Osteocyte (in vitro differentiated cells): Measurements from ENCODE around the gene PLA2G2C. TPM values are rescaled to one million over a fixed set of nuclear protein-coding genes. Genes with fewer than 3 reads are reported as not detected.

Experiments
- DNase-seq: peaks from one replicate; pipeline ENCODE4 v3.0.0; 2021; ENCODE audit warnings: mixed read lengths; ENCODE audit not compliant: unreplicated experiment; ENCODE audit errors: extremely low spot score
- H3K27ac Mint-ChIP-seq: one replicate; pipeline ENCODE4 v1.8.0; 2021; ENCODE audit warnings: mild to moderate bottlenecking, mixed read lengths; ENCODE audit not compliant: unreplicated experiment
- H3K27me3 Mint-ChIP-seq: one replicate; pipeline ENCODE4 v1.8.0; 2021; ENCODE audit warnings: mixed read lengths; ENCODE audit not compliant: unreplicated experiment
- H3K36me3 Mint-ChIP-seq: one replicate; pipeline ENCODE4 v1.8.0; 2021; ENCODE audit warnings: mixed read lengths; ENCODE audit not compliant: unreplicated experiment
- H3K4me1 Mint-ChIP-seq: one replicate; pipeline ENCODE4 v1.8.0; 2021; ENCODE audit warnings: mixed read lengths; ENCODE audit not compliant: unreplicated experiment
- H3K4me3 Mint-ChIP-seq: one replicate; pipeline ENCODE4 v1.8.0; 2021; ENCODE audit warnings: mild to moderate bottlenecking, moderate library complexity, mixed read lengths; ENCODE audit not compliant: unreplicated experiment
- H3K9me3 Mint-ChIP-seq: one replicate; pipeline ENCODE4 v1.8.0; 2021; ENCODE audit warnings: mixed read lengths; ENCODE audit not compliant: unreplicated experiment
- total RNA-seq: library from RNA; stranded (reverse); gene quantifications from 2 replicates; pipeline ENCODE4 v1.2.1, GENCODE V29; 2021
- TF ChIP-seq, protein P1 (sequence below): fragments of 200-600 bp; sonication (generic); IDR thresholded peaks from 2 replicates; pipeline ENCODE4 v1.5.0; 2021; ENCODE audit warnings: antibody characterized with exemption, mild to moderate bottlenecking, moderate library complexity

Gene PLA2G2C
- total RNA-seq, 1 donor from 2014 or later, result not detected

DNA sequence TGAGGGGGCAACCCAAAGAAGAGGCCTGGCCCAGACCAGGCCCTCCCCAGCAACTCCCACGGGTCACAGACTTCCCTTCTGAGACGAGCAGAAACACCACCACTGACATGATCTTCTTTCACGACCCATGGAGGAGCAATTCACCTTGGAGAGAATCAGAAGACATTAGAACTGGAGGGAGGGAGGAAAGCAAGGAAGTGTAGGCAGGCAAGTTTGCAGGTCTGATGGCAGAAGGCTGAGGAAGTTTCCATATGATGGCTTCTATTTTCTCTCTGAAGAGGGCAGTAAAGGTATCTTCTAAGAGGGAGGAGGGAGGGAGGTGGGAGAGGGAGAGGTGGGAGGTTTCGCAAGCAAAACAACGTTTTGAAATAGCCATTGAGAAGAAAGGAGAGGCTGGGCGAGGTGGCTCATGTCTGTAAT lies 1.8 kb downstream of the PLA2G2C start:
- Mint-ChIP-seq H3K4me1 (no peaks in the 10 kb centered on the region), H3K27ac (no peak overlapping the region), H3K36me3 (no peaks in the 10 kb centered on the region), H3K4me3 (no peak overlapping the region), H3K9me3 (no peaks in the 10 kb centered on the region), H3K27me3 (peaks cover 50% of the 10 kb centered on the region)
- DNase-seq, result no peak
- TF ChIP-seq, protein P1, sequence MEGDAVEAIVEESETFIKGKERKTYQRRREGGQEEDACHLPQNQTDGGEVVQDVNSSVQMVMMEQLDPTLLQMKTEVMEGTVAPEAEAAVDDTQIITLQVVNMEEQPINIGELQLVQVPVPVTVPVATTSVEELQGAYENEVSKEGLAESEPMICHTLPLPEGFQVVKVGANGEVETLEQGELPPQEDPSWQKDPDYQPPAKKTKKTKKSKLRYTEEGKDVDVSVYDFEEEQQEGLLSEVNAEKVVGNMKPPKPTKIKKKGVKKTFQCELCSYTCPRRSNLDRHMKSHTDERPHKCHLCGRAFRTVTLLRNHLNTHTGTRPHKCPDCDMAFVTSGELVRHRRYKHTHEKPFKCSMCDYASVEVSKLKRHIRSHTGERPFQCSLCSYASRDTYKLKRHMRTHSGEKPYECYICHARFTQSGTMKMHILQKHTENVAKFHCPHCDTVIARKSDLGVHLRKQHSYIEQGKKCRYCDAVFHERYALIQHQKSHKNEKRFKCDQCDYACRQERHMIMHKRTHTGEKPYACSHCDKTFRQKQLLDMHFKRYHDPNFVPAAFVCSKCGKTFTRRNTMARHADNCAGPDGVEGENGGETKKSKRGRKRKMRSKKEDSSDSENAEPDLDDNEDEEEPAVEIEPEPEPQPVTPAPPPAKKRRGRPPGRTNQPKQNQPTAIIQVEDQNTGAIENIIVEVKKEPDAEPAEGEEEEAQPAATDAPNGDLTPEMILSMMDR, result no peak

DNA sequence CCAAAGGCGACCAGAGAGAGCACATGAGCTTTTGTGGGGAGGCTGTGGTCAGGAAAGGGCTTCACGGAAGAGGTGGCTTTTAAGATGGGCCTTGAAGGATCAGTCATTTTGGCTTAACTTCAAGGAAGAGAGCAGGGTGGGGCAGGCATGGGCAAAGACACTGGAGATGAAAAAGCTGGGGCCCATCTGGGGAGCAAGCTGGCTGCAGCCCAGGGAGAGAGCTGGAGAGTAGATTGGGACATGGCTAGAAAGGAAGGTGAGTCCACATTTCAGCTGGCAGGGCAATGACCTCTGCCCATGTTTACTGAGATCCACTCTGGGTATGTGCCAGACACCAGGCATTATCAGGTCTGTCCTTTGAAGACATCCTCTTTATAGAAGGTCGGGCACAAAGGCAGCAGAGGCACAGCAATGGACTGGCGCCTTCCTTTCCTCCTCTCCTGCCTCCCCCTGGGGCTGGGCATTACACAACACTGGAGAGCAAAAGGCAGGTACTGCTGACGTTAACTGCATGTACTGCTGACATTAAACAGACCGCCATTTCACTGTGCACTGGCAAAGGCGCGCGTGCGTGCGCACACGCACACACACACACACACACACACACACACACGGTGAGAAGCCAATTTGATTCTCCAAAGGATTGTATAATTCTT lies 2.6 kb downstream of the PLA2G2C start:
- Mint-ChIP-seq H3K36me3 (no peaks in the 10 kb centered on the region), H3K9me3 (no peaks in the 10 kb centered on the region), H3K4me3 (no peak overlapping the region), H3K27ac (no peak overlapping the region), H3K4me1 (no peaks in the 10 kb centered on the region), H3K27me3 (peaks cover 42% of the 10 kb centered on the region)
- no peak for DNase-seq
- TF ChIP-seq, protein P1, result no peak

- no peaks in the 10 kb centered on the region for H3K36me3 Mint-ChIP-seq
- DNase-seq, result no peak
- H3K4me3 Mint-ChIP-seq, result no peak overlapping the region
- H3K27ac Mint-ChIP-seq, result no peak overlapping the region
- H3K4me1 Mint-ChIP-seq, result no peaks in the 10 kb centered on the region
- H3K9me3 Mint-ChIP-seq, result no peaks in the 10 kb centered on the region
- H3K27me3 Mint-ChIP-seq, result peaks cover 35% of the 10 kb centered on the region
- TF ChIP-seq, protein P1, result no peak
Observed at GRCh38 chr1:20183035-20183434, 3.3 kb downstream of the PLA2G2C start.

DNA sequence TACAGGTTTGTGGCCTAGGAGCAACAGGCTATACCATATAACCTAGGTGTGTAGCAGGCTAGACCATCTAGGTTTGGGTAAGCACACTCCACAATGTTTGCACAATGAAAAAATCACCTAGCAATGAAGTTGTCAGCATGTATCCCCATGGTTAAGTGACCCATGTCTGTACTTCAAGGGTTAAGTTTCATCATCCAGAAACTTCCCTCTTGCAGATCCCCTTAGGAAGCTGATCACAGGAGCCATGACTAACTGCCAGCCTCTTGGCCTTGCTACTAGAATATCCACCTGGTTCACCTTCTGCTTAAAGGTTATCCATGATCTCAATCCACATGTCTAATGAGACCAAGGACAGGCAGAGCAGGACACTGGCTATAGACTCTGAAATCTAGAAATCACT lies 3.9 kb downstream of the PLA2G2C start:
- no peak overlapping the region for H3K27ac Mint-ChIP-seq
- H3K36me3 Mint-ChIP-seq, result no peaks in the 10 kb centered on the region
- peaks cover 32% of the 10 kb centered on the region for H3K27me3 Mint-ChIP-seq
- H3K9me3 Mint-ChIP-seq, result no peaks in the 10 kb centered on the region
- DNase-seq, result no peak
- TF ChIP-seq, protein P1, result no peak
- no peaks in the 10 kb centered on the region for H3K4me1 Mint-ChIP-seq
- no peak overlapping the region for H3K4me3 Mint-ChIP-seq

DNA sequence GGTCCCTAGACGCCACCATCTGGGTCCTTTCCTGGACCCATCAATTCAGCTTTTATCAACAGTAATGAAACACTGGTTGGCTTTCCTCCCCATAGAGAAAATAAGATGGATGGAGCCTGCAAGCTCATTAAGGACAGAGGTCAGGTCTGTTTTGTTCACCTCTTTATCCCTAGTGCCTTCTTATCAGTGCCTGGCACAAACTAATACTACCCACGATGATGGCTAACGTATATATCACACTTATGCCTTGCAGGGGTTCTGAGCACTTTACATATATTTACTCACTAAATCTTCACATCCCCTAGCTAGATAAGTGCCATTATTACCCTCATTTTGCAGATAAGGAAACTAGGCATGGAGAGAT lies 5.5 kb downstream of the PLA2G2C start:
- Mint-ChIP-seq H3K27ac (no peak overlapping the region), H3K4me3 (no peak overlapping the region), H3K36me3 (no peaks in the 10 kb centered on the region), H3K4me1 (no peaks in the 10 kb centered on the region), H3K27me3 (peaks cover 22% of the 10 kb centered on the region), H3K9me3 (no peaks in the 10 kb centered on the region)
- no peak for DNase-seq
- TF ChIP-seq, protein P1, result no peak
